SK-N-SH (cell line): ENCODE results near the gene RIN2.

Source experiments
- CTCF ChIP-seq: fragments of 200-600 bp; sonication (generic); IDR thresholded peaks from 2 replicates; pipeline ENCODE4 v1.6.1; 2017; ENCODE audit warnings: antibody characterized with exemption, mild to moderate bottlenecking, moderate library complexity
- EP300 ChIP-seq, 2 experiments: IDR thresholded peaks; 2 replicates each; pipeline versions ENCODE4 v1.4.0 to v1.6.1; 2012; ENCODE audit warnings: borderline replicate concordance in 1 of 2, low read depth in 1 of 2, low read length in 1 of 2
- FOXJ3 ChIP-seq: sonication (generic); formaldehyde crosslinking; IDR thresholded peaks from 2 replicates; pipeline ENCODE4 v1.5.1; 2020; ENCODE audit warnings: mild to moderate bottlenecking, missing genetic modification reagents
- POLR2AphosphoS5 ChIP-seq: IDR thresholded peaks from 2 replicates; pipeline ENCODE4 v1.6.1; 2012; ENCODE audit warnings: low read depth, low read length
- RXRA ChIP-seq: IDR thresholded peaks from 2 replicates; pipeline ENCODE4 v1.4.0; 2012; ENCODE audit warnings: low read depth, mild to moderate bottlenecking, borderline replicate concordance

GRCh38 chr20:19778404-19778803 lies 20.3 kb downstream of the RIN2 start:
- TF ChIP-seq RXRA (no peak), CTCF (no peak), POLR2AphosphoS5 (no peak), FOXJ3 (no peak), EP300 (IDR thresholded peaks at IDR 0.05; ENCODE audit: borderline replicate concordance in 1 of 2, low read depth in 1 of 2, low read length in 1 of 2) (no peak)
